Measurements from ENCODE around the gene ZSWIM3.
A peak's percentile ranks its signal among the peaks of the same experiment; 100 is the strongest.

The ZSWIM3 gene

GRCh38 chr20:45833030-45833882, 24.2 kb upstream of the ZSWIM3 start, which contains the start of gene SNX21:
Gene SNX21, plus strand, starts transcription at chr20:45833799. Its CDS starts 121 bp downstream, at chr20:45833920.
- DNase-seq (ENCODE audit: low spot score), result peak; percentile 90

DNA sequence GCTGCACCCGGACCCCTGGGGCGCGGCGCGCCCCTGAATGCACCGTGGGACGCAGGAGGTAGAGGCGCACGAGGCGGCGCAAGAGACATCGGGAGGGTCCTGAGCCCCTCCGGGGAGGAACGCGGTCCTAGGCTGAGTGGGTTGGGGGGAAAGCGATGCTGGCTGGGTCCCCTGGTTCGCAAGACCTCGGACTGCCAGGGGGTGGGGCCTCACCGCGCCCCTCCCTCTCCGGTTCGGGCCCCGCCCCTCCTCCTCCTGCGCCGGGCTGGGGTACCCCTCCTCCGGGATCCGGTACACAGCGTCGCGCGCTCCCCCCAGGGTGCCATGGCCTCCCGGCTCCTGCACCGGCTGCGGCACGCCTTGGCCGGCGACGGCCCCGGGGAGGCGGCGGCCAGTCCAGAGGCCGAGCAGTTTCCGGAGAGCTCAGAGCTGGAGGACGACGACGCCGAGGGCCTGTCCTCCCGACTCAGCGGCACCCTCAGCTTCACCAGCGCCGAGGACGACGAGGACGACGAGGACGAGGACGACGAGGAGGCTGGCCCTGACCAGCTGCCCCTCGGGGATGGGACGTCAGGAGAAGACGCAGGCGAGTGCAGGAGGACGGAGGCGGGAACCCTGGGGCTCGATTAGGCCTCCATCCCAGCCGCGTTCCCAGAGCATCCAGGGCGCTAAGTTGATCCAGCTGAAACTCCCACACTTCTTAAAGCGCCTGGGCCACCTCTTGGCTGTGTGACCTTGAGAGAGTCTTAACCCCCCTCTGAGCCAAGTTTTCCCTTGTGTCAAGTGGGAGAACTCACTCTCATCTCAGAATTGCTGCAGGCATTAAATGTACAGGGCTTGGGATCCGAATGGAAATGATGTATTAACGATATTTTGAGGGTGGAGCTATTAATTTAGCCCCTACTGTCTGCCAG, 23.3 kb upstream of the ZSWIM3 start:
- peak; percentile 87 for DNase-seq (ENCODE audit: low spot score)

DNA sequence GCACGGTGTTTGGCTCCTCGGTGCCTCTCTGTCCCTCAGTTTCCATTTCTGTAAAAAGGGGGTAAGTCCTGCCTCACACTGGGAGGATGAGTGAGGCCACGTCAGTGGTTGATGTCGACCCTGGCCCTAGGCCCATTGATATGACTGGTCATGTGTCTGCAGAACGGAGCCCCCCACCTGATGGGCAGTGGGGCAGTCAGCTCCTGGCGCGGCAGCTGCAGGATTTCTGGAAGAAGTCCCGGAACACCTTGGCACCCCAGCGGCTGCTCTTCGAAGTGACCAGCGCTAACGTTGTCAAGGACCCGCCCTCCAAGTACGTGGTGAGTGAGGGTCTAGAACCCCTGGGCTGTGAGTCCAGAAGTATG, 22.6 kb upstream of the ZSWIM3 start:
- DNase-seq (ENCODE audit: low spot score), result no peak

DNA sequence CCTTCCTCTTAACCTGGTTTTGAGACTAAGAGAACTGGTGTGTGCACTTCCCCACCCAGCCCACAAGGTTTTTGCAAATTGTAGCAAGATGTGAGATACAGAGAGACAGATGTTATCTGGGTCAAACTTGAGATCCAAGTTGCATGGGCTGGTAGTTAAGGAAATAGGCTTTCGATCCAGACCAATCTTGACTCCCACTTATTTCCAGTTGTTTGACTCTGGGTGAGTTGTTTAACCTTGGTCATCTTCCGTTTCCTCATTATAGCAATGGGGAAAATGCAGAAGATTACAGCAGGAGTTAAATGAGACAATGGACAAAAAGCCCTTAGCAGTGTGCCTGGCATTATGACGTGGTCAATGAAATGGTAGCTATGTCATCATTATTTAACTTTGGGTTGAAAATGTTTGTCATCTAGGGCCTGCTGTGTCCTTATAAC, 22.1 kb upstream of the ZSWIM3 start:
- DNase-seq (ENCODE audit: low spot score), result no peak

- no peak for DNase-seq (ENCODE audit: low spot score)
These were observed 21.6 kb upstream of the ZSWIM3 start for GRCh38 chr20:45835825-45836224.

DNA sequence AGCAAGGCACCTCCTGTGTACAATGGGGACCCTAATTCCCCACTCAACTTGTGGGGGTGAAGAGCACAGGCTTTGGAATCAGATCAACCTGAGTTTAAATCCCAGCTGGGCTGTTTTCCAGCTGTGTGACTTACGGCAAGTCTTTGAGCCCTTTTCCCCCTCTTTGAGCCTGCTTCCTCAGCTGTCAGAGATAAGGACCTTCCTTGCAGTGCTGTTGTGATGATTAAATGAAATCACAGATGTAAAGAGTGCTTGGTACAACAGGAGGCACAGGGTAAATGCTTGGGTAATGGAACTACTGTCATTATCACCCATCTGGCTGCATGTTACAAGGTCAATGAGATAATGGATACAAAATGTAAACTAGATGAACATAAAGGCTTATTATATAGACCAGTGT, 20.6 kb upstream of the ZSWIM3 start:
- DNase-seq (ENCODE audit: low spot score), result peak; percentile 63

GRCh38 chr20:45840700-45841198, 16.7 kb upstream of the ZSWIM3 start:
- DNase-seq (ENCODE audit: low spot score), result no peak

GRCh38 chr20:45841407-45842129, 15.8 kb upstream of the ZSWIM3 start:
- no peak for DNase-seq (ENCODE audit: low spot score)

DNA sequence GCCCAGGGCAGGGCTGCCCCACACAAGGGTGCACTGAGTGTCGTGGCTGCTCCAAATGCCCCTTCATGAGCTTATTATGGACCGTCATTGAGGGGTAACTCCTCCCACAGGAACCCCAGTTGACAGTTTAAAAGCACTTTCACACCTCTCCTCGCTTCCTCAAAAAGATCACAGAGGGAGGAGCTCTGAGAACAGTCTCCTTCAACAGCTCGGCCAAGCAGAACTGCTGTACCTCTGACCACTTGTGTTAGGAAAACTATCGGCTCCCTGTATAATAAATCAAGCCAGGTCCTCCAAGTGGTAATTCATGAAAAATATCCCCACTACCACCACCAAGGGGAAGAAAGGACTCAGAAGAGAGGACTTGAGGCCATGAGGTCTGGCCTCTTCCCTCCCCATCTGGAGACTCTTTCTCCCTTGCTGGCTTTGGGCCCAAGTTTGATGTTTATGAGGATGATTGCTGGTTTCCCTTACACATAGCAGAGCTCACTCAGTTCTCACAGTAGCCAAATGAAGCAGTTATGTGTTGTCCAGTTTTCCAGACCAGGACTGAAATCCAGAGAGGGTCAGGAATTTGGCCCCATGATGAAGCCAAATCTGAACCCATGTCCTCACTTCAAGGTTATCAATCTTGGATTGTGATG, 15.1 kb upstream of the ZSWIM3 start:
- no peak for DNase-seq (ENCODE audit: low spot score)

- no peak for DNase-seq (ENCODE audit: low spot score)
These were observed 13.9 kb upstream of the ZSWIM3 start for GRCh38 chr20:45843506-45843905.

DNA sequence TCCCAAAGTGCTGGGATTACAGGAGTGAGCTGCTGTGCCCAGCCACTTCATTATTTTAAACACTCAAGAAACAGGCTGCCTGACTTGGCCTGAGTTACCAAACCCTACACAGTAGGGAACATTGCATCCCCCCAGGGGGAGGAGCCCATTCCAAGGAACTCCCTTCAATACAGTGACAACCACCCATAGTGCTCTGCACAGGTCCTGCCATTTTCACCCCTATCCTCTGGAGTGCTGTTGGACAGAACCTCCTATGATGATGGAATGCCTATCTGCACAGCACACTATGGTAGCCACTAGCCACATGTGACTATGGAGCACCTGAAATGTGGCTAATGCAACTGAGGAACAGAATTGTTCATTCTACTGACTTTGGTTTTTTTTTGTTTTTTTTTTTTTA, 12.0 kb upstream of the ZSWIM3 start:
- DNase-seq (ENCODE audit: low spot score), result no peak

DNA sequence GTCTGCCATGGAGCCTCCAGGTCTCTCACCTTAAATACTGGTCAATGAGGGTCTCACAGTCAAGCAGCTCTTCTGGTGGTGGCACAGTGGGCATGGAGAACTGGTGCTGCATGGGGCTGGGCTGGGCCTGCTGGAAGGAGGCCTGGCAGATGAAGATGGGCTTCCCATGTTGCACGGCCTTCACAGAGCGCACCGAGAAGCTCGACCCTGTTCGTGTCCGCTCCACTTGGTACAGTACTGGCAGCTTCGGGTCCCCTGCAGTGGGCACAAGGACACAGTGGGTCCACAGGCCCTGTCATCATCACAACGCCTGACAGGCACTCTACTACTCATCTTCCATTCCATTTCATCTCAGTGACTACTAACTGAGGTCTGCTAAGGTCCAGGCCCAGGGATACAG, 9.0 kb upstream of the ZSWIM3 start:
- DNase-seq (ENCODE audit: low spot score), result no peak

- no peak for DNase-seq (ENCODE audit: low spot score)
These were observed 8.3 kb upstream of the ZSWIM3 start for GRCh38 chr20:45848969-45849582.

- DNase-seq (ENCODE audit: low spot score), result no peak
These were observed 7.2 kb upstream of the ZSWIM3 start for GRCh38 chr20:45850238-45850637.

DNA sequence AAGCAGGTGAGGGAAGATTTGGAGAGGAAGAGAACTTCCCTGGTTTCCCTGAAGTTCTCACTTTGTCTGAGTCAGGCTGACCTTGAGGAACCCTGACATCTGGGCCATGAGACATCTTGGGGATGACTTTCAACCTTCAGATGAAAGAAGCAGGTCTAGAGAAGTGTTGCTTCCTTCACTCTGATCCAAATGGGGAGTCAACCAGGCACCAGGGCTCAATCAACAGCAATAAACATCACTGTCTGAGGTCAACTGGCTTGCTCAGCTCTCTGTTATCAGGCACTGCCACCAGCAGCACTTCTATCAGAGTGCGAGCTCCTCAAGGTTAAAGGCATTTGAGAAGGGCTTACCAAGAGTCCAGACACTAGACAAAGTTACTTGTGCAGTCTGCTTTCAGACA, 6.5 kb upstream of the ZSWIM3 start:
- DNase-seq (ENCODE audit: low spot score), result no peak

GRCh38 chr20:45851501-45851900, 5.9 kb upstream of the ZSWIM3 start:
- no peak for DNase-seq (ENCODE audit: low spot score)

DNA sequence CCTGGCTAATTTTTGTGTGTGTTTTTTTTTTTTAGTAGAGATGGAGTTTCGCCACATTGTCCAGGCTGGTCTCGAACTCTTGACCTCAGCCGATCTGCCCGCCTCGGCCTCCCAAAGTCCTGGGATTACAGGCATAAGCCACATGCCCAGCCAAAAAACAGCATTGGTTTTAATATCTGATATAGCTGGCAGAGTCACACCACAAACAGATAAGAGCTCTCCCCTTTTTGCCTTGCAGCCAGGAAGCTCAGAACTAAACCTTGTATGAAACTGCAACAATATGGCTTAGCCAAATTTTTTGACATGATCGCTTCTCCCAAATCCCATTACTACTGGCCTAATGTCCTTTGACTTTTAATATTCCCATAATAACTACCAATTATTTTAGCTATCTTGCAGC, 5.1 kb upstream of the ZSWIM3 start:
- no peak for DNase-seq (ENCODE audit: low spot score)

DNA sequence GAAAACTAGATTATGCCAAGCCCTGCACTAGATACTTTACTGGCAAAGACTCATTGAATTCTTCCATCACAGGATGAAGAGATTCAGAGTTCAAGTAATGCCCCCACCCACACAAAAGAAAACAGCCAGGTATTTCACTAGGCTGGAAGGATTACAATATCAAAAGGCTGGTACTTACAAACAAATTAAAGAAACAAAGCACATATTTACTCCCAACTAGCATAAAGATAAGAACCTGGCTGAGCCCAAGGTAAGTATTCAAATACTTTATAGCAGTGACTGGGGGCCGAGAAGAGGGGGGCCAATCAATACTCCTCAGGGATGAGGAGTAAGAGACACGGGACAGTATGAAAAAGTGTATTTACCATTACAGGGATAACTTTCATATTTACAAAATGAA, 3.9 kb upstream of the ZSWIM3 start:
- no peak for DNase-seq (ENCODE audit: low spot score)

- no peak for DNase-seq (ENCODE audit: low spot score)
These were observed 435 bp downstream of the ZSWIM3 start for GRCh38 chr20:45857882-45858216.

GRCh38 chr20:45859916-45860315, 2.5 kb downstream of the ZSWIM3 start:
- no peak for DNase-seq (ENCODE audit: low spot score)

All from SK-N-DZ (cell line).